Heart right ventricle (tissue), 16 donors: ENCODE measurements around the gene TNFSF4. TPM values are rescaled to one million over a fixed set of nuclear protein-coding genes. Genes with fewer than 3 reads are reported as not detected.

ENCODE experiments used
- ATAC-seq, 8 donors: fragments of 200-7000 bp; cut with Tn5 transposase; one replicate each; pipeline ENCODE4 v1.9.1; 2020; ENCODE audit warnings: mild to moderate bottlenecking in 8 of 8, moderate library complexity in 8 of 8, moderate number of reproducible peaks in 1 of 8
- DNase-seq, 2 donors: peaks; one replicate each; pipeline ENCODE4 v3.0.0-alpha.2; 2020
- H3K27ac ChIP-seq, 10 donors: fragments of 200-600 bp; sonication (generic) in 2 of 10; one replicate each; pipeline versions ENCODE4 v1.5.0 to v1.8.0; 2020 to 2022; ENCODE audit warnings: mild to moderate bottlenecking in 3 of 10
- H3K27me3 ChIP-seq, 7 donors: fragments of 200-600 bp; one replicate each; pipeline ENCODE4 v1.8.0; 2021 to 2022; ENCODE audit warnings: mild to moderate bottlenecking in 2 of 7
- H3K36me3 ChIP-seq, 9 donors: fragments of 200-600 bp; sonication (generic) in 1 of 9; one replicate each; pipeline versions ENCODE4 v1.5.0 to v1.8.0; 2020 to 2022; ENCODE audit warnings: mild to moderate bottlenecking in 2 of 9
- H3K4me1 ChIP-seq, 9 donors: fragments of 200-600 bp; sonication (generic) in 1 of 9; one replicate each; pipeline versions ENCODE4 v1.5.0 to v1.8.0; 2020 to 2022; ENCODE audit warnings: mild to moderate bottlenecking in 4 of 9
- H3K4me3 ChIP-seq, 10 donors: fragments of 200-600 bp; sonication (generic) in 2 of 10; one replicate each; pipeline versions ENCODE4 v1.5.0 to v1.8.0; 2020 to 2022; ENCODE audit warnings: mild to moderate bottlenecking in 7 of 10, moderate library complexity in 2 of 10
- H3K9me3 ChIP-seq, 11 donors: fragments of 200-600 bp in 10 of 11; sonication (generic) in 2 of 11; one replicate each; pipeline versions ENCODE4 v1.5.0 to v1.8.0; 2013 to 2022; ENCODE audit warnings: mild to moderate bottlenecking in 2 of 11, control low read depth in 1 of 11, moderate library complexity in 1 of 11
- WGBS, 2 donors: extraction: QIAGEN DNeasy Blood & Tissue Kit; methylation state at CpG; one replicate each; pipeline ENCODE4 v1.1.7; 2013; ENCODE audit warnings: inconsistent platforms in 1 of 2; 5-methylcytosine and 5-hydroxymethylcytosine counted together
- intact Hi-C, 10 donors: fragments of 100-400 bp; cut with DNase I; formaldehyde crosslinking; loops; one replicate each; pipeline versions ENCODE4 v1.11.1 to v1.14.2; 2022
- polyA plus RNA-seq, 2 donors: library from polyadenylated mRNA; stranded (reverse); fragments of 200-250 nt; gene quantifications; one replicate each; pipeline ENCODE4 v1.2.3, GENCODE V29; 2013
- total RNA-seq, 10 donors: library from RNA; stranded (reverse); fragmentation: NEBNext Ultra II Directional in 3 of 10; extraction: Animal tissue kit (Norgen Biotek cat#: 25700) in 3 of 10; gene quantifications; one replicate each; pipeline versions ENCODE4 v1.2.1 to v1.2.4, GENCODE V29; 2021 to 2023
- TF ChIP-seq, protein P1 (sequence below), 9 donors: fragments of 200-600 bp; sonication (generic) in 2 of 9; IDR thresholded peaks; one replicate each; pipeline versions ENCODE4 v1.5.0 to v1.8.0; 2021 to 2022; ENCODE audit warnings: antibody characterized with exemption in 9 of 9, mild to moderate bottlenecking in 5 of 9, moderate library complexity in 1 of 9
- donor health status: Arrhythmogenic right ventricular cardiomyopathy.
- donor health status: ischemic (EF 13 %, LVEDD 7.1; RV severe dilation, severe dysfunction).
- donor health status: healthy with polysubstance abuse.
- donor health status: DM: no; HTN: yes; CAD: no.
- donor health status: DM: no; HTN: no; CAD: no.
- donor health status: ischemic (EF 25% LVEDD 6.9; RV normal size, moderate dysfunction).
- donor health status: ischemic (EF 25% LVEDD 5.7; RV mildly dilated, moderate dysfunction).
- donor health status: healthy.
- donor health status: DM: yes; HTN: yes; CAD: no.
- donor health status: Ischemic cardiomyopathy.
- donor health status: ischemic (EF 35%, LVEDD 5.7; RV mildly dilated, moderate dysfunction).
- donor health status: nonischemic (EF 11% LVEDD 7.7; RV severe dilation, severe dysfunction).
- donor health status: DM: yes; HTN: yes; CAD: no.
- donor health status: PGD.
- donor health status: ischemic (EF 29% LVEDD 5.4; RV normal size, mild dysfunction).
- donor health status: nonischemic (EF 23%, LVEDD 6.1; RV moderate dilation, normal function).

The TNFSF4 gene
- total and polyA plus RNA-seq, 12 donors: 0.26 to 1.5 (median 0.74) TPM

DNA sequence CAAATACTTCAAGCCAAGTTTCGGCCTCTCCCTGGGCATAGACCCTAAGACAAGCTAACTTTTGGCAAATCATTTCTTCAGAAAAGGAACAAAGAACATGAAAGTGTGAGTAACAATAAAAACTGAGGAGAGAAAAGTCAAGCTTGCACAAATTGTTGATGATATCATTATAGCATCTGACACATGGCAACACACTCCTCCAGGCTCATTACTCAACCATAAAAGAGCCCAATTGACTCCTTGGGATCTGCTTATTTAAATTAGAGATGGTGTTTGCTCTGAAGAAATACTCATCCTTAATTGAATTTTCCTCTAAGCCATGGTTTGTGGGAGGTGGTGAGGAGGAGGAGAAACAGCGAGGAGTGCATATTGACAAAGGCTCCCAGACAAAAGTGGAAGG lies 54.5 kb downstream of the TNFSF4 start:
- no peak for DNase-seq
- H3K4me3 ChIP-seq: no peak overlapping the region
- H3K36me3 ChIP-seq: no peaks in the 10 kb centered on the region
- H3K27ac ChIP-seq: no peak overlapping the region
- H3K4me1 ChIP-seq: peaks cover 0 to 3% (median 0%) of the 10 kb centered on the region in 9 donors
- no peak for ATAC-seq
- peaks cover 0 to 19% (median 0%) of the 10 kb centered on the region in 11 donors for H3K9me3 ChIP-seq
- WGBS, 2 donors: 93 to 94% methylated on average over 2 of the region's 2 CpGs
- H3K27me3 ChIP-seq: no peaks in the 10 kb centered on the region
- TF ChIP-seq, protein P1, sequence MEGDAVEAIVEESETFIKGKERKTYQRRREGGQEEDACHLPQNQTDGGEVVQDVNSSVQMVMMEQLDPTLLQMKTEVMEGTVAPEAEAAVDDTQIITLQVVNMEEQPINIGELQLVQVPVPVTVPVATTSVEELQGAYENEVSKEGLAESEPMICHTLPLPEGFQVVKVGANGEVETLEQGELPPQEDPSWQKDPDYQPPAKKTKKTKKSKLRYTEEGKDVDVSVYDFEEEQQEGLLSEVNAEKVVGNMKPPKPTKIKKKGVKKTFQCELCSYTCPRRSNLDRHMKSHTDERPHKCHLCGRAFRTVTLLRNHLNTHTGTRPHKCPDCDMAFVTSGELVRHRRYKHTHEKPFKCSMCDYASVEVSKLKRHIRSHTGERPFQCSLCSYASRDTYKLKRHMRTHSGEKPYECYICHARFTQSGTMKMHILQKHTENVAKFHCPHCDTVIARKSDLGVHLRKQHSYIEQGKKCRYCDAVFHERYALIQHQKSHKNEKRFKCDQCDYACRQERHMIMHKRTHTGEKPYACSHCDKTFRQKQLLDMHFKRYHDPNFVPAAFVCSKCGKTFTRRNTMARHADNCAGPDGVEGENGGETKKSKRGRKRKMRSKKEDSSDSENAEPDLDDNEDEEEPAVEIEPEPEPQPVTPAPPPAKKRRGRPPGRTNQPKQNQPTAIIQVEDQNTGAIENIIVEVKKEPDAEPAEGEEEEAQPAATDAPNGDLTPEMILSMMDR (IDR thresholded peaks at IDR 0.05): no peak
- intact Hi-C loops: no loop called here

- Histone ChIP-seq H3K27me3 (no peaks in the 10 kb centered on the region), H3K4me1 (peaks cover 0 to 3% (median 0%) of the 10 kb centered on the region in 9 donors), H3K36me3 (no peaks in the 10 kb centered on the region), H3K9me3 (peaks cover 0 to 32% (median 5%) of the 10 kb centered on the region in 11 donors), H3K4me3 (no peak overlapping the region), H3K27ac (no peak overlapping the region)
- no peak for ATAC-seq
- no peak for DNase-seq
- TF ChIP-seq, protein P1 (IDR thresholded peaks at IDR 0.05): no peak
- intact Hi-C loops: no loop called here
- WGBS, 2 donors: 80 to 95% methylated on average over 2 of the region's 2 CpGs
These were observed 56.3 kb downstream of the TNFSF4 start for GRCh38 chr1:173150795-173151194.

GRCh38 chr1:173149887-173150286 lies 57.2 kb downstream of the TNFSF4 start:
- no peak for DNase-seq
- H3K27me3 ChIP-seq: no peaks in the 10 kb centered on the region
- WGBS, 2 donors: 52 to 62% methylated on average over 2 of the region's 2 CpGs

GRCh38 chr1:173148971-173149370 lies 58.2 kb downstream of the TNFSF4 start:
- H3K27me3 ChIP-seq: no peaks in the 10 kb centered on the region
- H3K36me3 ChIP-seq: no peaks in the 10 kb centered on the region
- no peak overlapping the region for H3K4me3 ChIP-seq
- DNase-seq: no peak
- ATAC-seq: no peak
- H3K27ac ChIP-seq: no peak overlapping the region
- intact Hi-C loops: no loop called here
- peaks cover 0 to 3% (median 0%) of the 10 kb centered on the region in 9 donors for H3K4me1 ChIP-seq
- 82 to 95% methylated on average over 2 of the region's 2 CpGs for WGBS, 2 donors
- TF ChIP-seq, protein P1 (IDR thresholded peaks at IDR 0.05): no peak
- H3K9me3 ChIP-seq: peaks cover 0 to 37% (median 11%) of the 10 kb centered on the region in 11 donors

More at GRCh38 chr1:173149887-173150286, 57.2 kb downstream of the TNFSF4 start:
- TF ChIP-seq, protein P1 (IDR thresholded peaks at IDR 0.05): no peak
- peak overlapping the region in 1 of 10 donors; percentile 27 for H3K27ac ChIP-seq
- H3K4me3 ChIP-seq: no peak overlapping the region
- H3K36me3 ChIP-seq: no peaks in the 10 kb centered on the region
- H3K4me1 ChIP-seq: peaks cover 0 to 3% (median 0%) of the 10 kb centered on the region in 9 donors
- peaks cover 0 to 35% (median 11%) of the 10 kb centered on the region in 11 donors for H3K9me3 ChIP-seq
- peak in 2 of 8 donors; percentile 50 to 93 for ATAC-seq
- intact Hi-C loops: no loop called here
